GM12878 (cell line): Measurements from ENCODE around the gene NPAS2. TPM values are rescaled to one million over a fixed set of nuclear protein-coding genes. Genes with fewer than 3 reads are reported as not detected.

Experiments
- ATAC-seq: fragments of 200-7000 bp; cut with Tn5 transposase; 3 replicates; pipeline ENCODE4 v1.9.1; 2020; ENCODE audit warnings: mild to moderate bottlenecking, moderate library complexity
- BruUV-seq: library from RNA; stranded (reverse); fragments of 400-500 nt; replicated peaks from 2 replicates; lab custom pipeline; 2021; lab: Mats Ljungman, UMichigan
- CTCF ChIA-PET: fragments of 300-600 bp; sonication (Branson Sonifier 250); formaldehyde crosslinking; extraction: SDS; loops from one replicate; lab custom pipeline; 2021; ENCODE audit warnings: inconsistent platforms; lab: Yijun Ruan, JAX
- POLR2A ChIA-PET: fragments of 350-600 bp; formaldehyde crosslinking; extraction: SDS; loops from one replicate; lab custom pipeline; 2021; ENCODE audit warnings: inconsistent platforms; lab: Charles Lee
- RAD21 ChIA-PET: fragments of 300-600 bp; sonication (Branson Sonifier 250); formaldehyde crosslinking; loops from one replicate; lab custom pipeline; 2023; ENCODE audit warnings: antibody characterized with exemption; ENCODE audit not compliant: unreplicated experiment; lab: Charles Lee
- SMC1A ChIA-PET: fragments of 300-600 bp; sonication (Branson Sonifier 250); formaldehyde crosslinking; loops from one replicate; lab custom pipeline; 2023; ENCODE audit not compliant: unreplicated experiment, uncharacterized antibody; lab: Charles Lee
- DNase-seq: peaks from one replicate; pipeline ENCODE4 v3.0.0-alpha.2; 2011; ENCODE audit warnings: low read depth, low spot score
- FAIRE-seq: peaks from 3 replicates; lab custom pipeline; 2011; peaks lifted over from hg19 to GRCh38; lab: Jason Lieb, UNC
- H2AFZ ChIP-seq: 2 replicates; pipeline ENCODE4 v1.6.0; 2011; ENCODE audit warnings: low read depth, low read length, control low read depth; ENCODE audit not compliant: control insufficient read depth
- H3K27ac ChIP-seq: 2 replicates; pipeline ENCODE4 v1.5.1; 2011; ENCODE audit warnings: control low read depth; ENCODE audit not compliant: control insufficient read depth, insufficient read depth
- H3K27me3 ChIP-seq, 2 experiments: replicated peaks in 1 of 2; 2 replicates each; pipeline versions ENCODE4 v1.6.0 to v1.6.1; 2011; ENCODE audit warnings: low read length in 1 of 2; ENCODE audit not compliant: control insufficient read depth in 2 of 2, insufficient read depth in 2 of 2
- H3K36me3 ChIP-seq, 2 experiments: 2 replicates each; pipeline ENCODE4 v1.5.1; 2011; ENCODE audit warnings: low read length in 1 of 2; ENCODE audit not compliant: control insufficient read depth in 2 of 2, insufficient read depth in 2 of 2
- H3K4me1 ChIP-seq: 2 replicates; pipeline ENCODE4 v1.6.1; 2011; ENCODE audit warnings: mild to moderate bottlenecking, low read length, moderate library complexity, mixed read lengths; ENCODE audit not compliant: control insufficient read depth, insufficient read depth
- H3K4me2 ChIP-seq: 2 replicates; pipeline ENCODE4 v1.6.0; 2011; ENCODE audit warnings: control low read depth; ENCODE audit not compliant: control insufficient read depth, insufficient read depth
- H3K4me3 ChIP-seq: fragments of 200-600 bp; sonication (generic); 2 replicates; pipeline ENCODE4 v1.5.1; 2016
- H3K79me2 ChIP-seq: 2 replicates; pipeline ENCODE4 v1.6.0; 2011; ENCODE audit warnings: low read length; ENCODE audit not compliant: control insufficient read depth, insufficient read depth
- H3K9ac ChIP-seq: 2 replicates; pipeline ENCODE4 v1.8.0; 2011; ENCODE audit warnings: low read length, control low read depth, mixed read lengths; ENCODE audit not compliant: control insufficient read depth, insufficient read depth
- H3K9me3 ChIP-seq: replicated peaks from 3 replicates; pipeline ENCODE4 v1.5.1; 2011; ENCODE audit warnings: mild to moderate bottlenecking, low read length; ENCODE audit not compliant: control insufficient read depth, insufficient read depth
- H4K20me1 ChIP-seq: 2 replicates; pipeline ENCODE4 v1.6.0; 2011; ENCODE audit not compliant: control insufficient read depth, insufficient read depth
- EZH2 ChIP-seq: IDR thresholded peaks from 2 replicates; pipeline ENCODE4 v1.6.1; 2012; ENCODE audit warnings: low read depth, mild to moderate bottlenecking, control low read depth, inconsistent platforms, low read length, borderline replicate concordance; ENCODE audit not compliant: control insufficient read depth
- IRF4 ChIP-seq: IDR thresholded peaks from 2 replicates; pipeline ENCODE4 v1.6.1; 2011; ENCODE audit warnings: low read depth, low read length
- IRF5 ChIP-seq: fragments of 450-650 bp; IDR thresholded peaks from 2 replicates; pipeline ENCODE4 v1.6.1; 2017; ENCODE audit warnings: borderline replicate concordance
- KDM1A ChIP-seq: fragments of 200-600 bp; sonication (generic); IDR thresholded peaks from 2 replicates; pipeline ENCODE4 v1.6.1; 2016; ENCODE audit warnings: borderline replicate concordance
- MEF2A ChIP-seq: IDR thresholded peaks from 2 replicates; pipeline ENCODE4 v1.6.1; 2011; ENCODE audit warnings: low read depth, mild to moderate bottlenecking, low read length, moderate library complexity; ENCODE audit not compliant: insufficient read depth
- NFXL1 ChIP-seq: fragments of 450-650 bp; IDR thresholded peaks from 2 replicates; pipeline ENCODE4 v1.6.1; 2017; ENCODE audit warnings: antibody characterized with exemption, mild to moderate bottlenecking, borderline replicate concordance
- NRF1 ChIP-seq: conservative IDR thresholded peaks from 2 replicates; pipeline ENCODE4 v1.6.1; 2011; ENCODE audit warnings: mild to moderate bottlenecking, low read depth, low read length, improper control_type of control experiment
- SIN3A ChIP-seq: IDR thresholded peaks from 2 replicates; pipeline ENCODE4 v1.6.1; 2012; ENCODE audit warnings: low read depth, low read length, improper control_type of control experiment
- USF2 ChIP-seq: IDR thresholded peaks from 2 replicates; pipeline ENCODE4 v1.6.1; 2011; ENCODE audit warnings: low read depth, low read length, improper control_type of control experiment, borderline replicate concordance
- WGBS: methylation state at CpG from one replicate; pipeline ENCODE4 v1.1.6; 2016; ENCODE audit warnings: low lambda C conversion rate; ENCODE audit not compliant: insufficient replicate concordance, insufficient coverage; ENCODE audit errors: missing lambda C conversion rate; 5-methylcytosine and 5-hydroxymethylcytosine counted together
- in situ Hi-C: fragments of 300-500 bp; cut with MboI; formaldehyde crosslinking; loops from 9 replicates; pipeline ENCODE4 v1.14.3; 2018; ENCODE audit warnings: mixed read lengths
- intact Hi-C: fragments of 100-400 bp; cut with micrococcal nuclease; formaldehyde crosslinking; loops from one replicate; pipeline ENCODE4 v1.14.2; 2022; ENCODE audit not compliant: unreplicated experiment
- polyA plus RNA-seq, 11 experiments: library from polyadenylated mRNA; depleted of rRNA in 4 of 11; unstranded in 6 of 11; stranded (reverse) in 5 of 11; fragments of >200 nt; fragmentation: Nextera tagmentation in 4 of 11; fragmentation: Illumina TruSeq in 1 of 11; extraction: Ambion mirVana in 4 of 11; extraction: Trizol in 1 of 11; gene quantifications; 1 replicate in 1 of 11; 2 replicates in 10 of 11; pipeline versions ENCODE4 v1.2.1 to v1.2.3, GENCODE V29; 2011 to 2016; ENCODE audit warnings: inconsistent platforms in 2 of 11, missing spikeins in 2 of 11, low read depth in 1 of 11
- total RNA-seq, 4 experiments: library from RNA; depleted of rRNA in 3 of 4; stranded (reverse); fragments of >200 nt in 3 of 4; fragmentation: Illumina TruSeq in 1 of 4; extraction: Trizol in 1 of 4; gene quantifications; 2 replicates each; pipeline versions ENCODE4 v1.2.1 to v1.2.3, GENCODE V29; 2013 to 2021

The NPAS2 gene
- total and polyA plus RNA-seq, 10 of the 15 experiments (the other 5 are each of a cell fraction or from before 2014, with no cell fraction given): 0.08 TPM; not detected in 9

- H3K27ac ChIP-seq: no peak overlapping the region
- no peaks in the 10 kb centered on the region for H3K4me1 ChIP-seq
- intact Hi-C loops (no loop called here), in situ Hi-C loops (no loop called here)
- DNase-seq (no peak), FAIRE-seq (no peak), ATAC-seq (no peak)
- no peaks in the 10 kb centered on the region for H3K36me3 ChIP-seq
- ChIA-PET CTCF (no interaction called here), POLR2A (no interaction called here), RAD21 (no interaction called here), SMC1A (no interaction called here)
- TF ChIP-seq NFXL1: no peak
- no peak for TF ChIP-seq MEF2A
- no peaks in the 10 kb centered on the region for H4K20me1 ChIP-seq
- H3K4me3 ChIP-seq: no peak overlapping the region
- 44% methylated on average over 4 of the region's 4 CpGs for WGBS
- peaks cover 2% of the 10 kb centered on the region in 2 experiments; a peak in 3 of 4 replicates for H3K27me3 ChIP-seq
- no peak overlapping the region for H3K4me2 ChIP-seq
- H2AFZ ChIP-seq: no peak overlapping the region
- no TSS peak for BruUV-seq
- no peak overlapping the region for H3K9ac ChIP-seq
- H3K79me2 ChIP-seq: no peaks in the 10 kb centered on the region
- no peaks in the 10 kb centered on the region for H3K9me3 ChIP-seq
Observed at GRCh38 chr2:100831831-100832230, 11.9 kb downstream of the NPAS2 start.

GRCh38 chr2:100832885-100833284 lies 12.9 kb downstream of the NPAS2 start:
- RAD21 ChIA-PET: no interaction called here
- no TSS peak for BruUV-seq
- intact Hi-C loops (no loop called here), in situ Hi-C loops (no loop called here)
- WGBS: 27% methylated on average over 9 of the region's 9 CpGs
- Histone ChIP-seq H3K4me2 (no peak overlapping the region), H2AFZ (no peak overlapping the region), H3K9ac (no peak overlapping the region), H3K79me2 (no peaks in the 10 kb centered on the region), H3K4me3 (no peak overlapping the region), H3K9me3 (no peaks in the 10 kb centered on the region), H3K27me3 (peaks cover 2% of the 10 kb centered on the region in 2 experiments; a peak in 3 of 4 replicates), H4K20me1 (no peaks in the 10 kb centered on the region), H3K27ac (no peak overlapping the region)
- FAIRE-seq: no peak
- DNase-seq: no peak
- POLR2A ChIA-PET: no interaction called here
- ATAC-seq: no peak
- SMC1A ChIA-PET: no interaction called here
- no peak for TF ChIP-seq USF2
- no peak for TF ChIP-seq KDM1A
- no peak for TF ChIP-seq EZH2
- no peak for TF ChIP-seq IRF5
- no peak for TF ChIP-seq NRF1
- no peak for TF ChIP-seq SIN3A
- TF ChIP-seq IRF4: no peak
- TF ChIP-seq, all 136 proteins: peak for 0
- Histone ChIP-seq H3K36me3 (no peaks in the 10 kb centered on the region), H3K4me1 (no peaks in the 10 kb centered on the region)
- CTCF ChIA-PET: no interaction called here
